NCI-H187 (cell line): ENCODE measurements around the gene GAB3.

Experiments
- DNase-seq, 2 experiments: peaks; one replicate each; lab custom pipeline; 2025; lab: John Stamatoyannopoulos, UW

Gene GAB3, protein sequence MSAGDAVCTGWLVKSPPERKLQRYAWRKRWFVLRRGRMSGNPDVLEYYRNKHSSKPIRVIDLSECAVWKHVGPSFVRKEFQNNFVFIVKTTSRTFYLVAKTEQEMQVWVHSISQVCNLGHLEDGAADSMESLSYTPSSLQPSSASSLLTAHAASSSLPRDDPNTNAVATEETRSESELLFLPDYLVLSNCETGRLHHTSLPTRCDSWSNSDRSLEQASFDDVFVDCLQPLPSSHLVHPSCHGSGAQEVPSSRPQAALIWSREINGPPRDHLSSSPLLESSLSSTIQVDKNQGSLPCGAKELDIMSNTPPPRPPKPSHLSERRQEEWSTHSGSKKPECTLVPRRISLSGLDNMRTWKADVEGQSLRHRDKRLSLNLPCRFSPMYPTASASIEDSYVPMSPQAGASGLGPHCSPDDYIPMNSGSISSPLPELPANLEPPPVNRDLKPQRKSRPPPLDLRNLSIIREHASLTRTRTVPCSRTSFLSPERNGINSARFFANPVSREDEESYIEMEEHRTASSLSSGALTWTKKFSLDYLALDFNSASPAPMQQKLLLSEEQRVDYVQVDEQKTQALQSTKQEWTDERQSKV

DNA sequence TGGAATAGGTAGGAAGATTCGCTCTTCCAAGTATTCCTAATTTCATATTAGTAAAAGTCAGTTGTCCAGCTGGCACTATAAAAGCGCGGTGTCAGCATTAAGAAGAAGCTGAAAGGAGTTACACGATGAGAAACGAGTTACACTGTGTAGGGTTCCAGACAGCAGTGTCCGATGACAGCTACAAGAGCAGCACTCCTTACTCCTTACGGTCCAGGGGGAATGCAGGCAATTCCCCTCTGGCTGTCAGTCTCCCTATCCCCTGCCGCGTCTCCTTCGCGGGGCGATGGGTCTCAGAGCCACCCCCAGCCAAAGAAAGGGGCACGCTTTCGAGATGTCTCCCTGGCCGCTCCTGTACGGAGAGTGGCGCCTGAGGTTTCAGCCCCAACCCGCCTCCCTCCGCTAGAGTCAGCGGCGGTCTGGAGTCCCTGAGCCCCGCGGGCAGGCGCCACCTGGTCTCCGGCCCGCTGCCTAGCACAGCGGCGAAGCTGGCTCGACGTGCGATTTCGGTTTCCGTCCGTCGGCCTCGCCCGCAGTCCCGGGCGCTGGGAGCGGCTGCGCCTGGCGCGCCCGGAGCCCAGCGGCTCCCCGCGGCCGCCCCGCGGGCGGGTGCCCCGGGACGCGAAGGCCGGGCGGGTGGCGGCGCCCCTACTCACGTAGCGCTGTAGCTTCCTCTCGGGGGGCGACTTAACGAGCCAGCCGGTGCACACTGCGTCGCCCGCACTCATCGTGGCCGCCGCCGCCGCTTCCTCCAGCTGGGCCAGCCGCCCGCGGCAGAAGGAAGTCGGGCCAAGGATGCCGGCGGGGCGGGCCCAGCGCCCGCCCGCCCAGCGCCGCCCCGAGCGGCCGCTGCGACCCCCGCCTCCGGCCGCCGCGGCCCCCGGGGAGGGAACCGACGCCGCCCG, at the start of gene GAB3:
TSS of gene GAB3 (minus strand) at position 777 of the 902 bp plus-strand sequence. CDS start at position 725, 52 bp downstream.
- no peak for DNase-seq

DNA sequence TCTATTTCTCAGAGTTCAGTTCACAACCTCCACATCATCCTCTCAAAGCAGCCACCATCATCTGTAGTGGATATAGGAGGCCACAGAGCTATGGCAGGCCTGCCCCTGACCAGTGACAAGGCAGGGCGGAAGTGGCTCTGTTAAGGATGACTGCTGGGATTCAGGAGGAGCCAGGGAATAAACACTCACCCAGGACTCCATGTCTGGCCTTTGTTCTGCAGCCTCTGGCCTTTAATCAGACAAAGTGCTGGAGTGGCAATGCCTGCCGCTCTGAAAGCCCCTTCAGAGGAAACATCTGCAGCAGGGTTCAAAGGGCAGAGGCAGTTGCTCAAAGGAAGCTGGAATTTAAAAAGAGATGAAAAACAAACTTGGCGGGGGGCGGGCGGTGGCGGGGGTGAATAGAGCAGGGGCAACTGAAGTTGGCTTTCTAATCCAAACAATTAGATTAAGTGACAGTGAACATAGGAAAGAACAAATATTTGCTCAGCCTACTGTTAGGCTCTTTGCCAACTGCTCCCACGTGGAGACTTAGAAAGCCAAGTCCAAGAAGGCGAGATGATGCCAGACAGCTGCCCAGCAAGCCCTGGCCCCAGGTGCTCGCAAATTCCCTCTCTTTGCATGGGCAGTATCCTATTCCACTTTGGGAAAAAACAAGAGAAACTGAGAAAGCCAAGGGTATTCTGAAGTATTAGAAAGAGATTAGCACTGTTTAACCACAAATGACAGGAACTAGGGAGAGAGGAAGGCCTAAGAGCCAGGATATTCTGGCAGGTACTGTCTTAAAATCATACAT, 48.9 kb upstream of the GAB3 start:
- peak; percentile 80 to 91 for DNase-seq

DNA sequence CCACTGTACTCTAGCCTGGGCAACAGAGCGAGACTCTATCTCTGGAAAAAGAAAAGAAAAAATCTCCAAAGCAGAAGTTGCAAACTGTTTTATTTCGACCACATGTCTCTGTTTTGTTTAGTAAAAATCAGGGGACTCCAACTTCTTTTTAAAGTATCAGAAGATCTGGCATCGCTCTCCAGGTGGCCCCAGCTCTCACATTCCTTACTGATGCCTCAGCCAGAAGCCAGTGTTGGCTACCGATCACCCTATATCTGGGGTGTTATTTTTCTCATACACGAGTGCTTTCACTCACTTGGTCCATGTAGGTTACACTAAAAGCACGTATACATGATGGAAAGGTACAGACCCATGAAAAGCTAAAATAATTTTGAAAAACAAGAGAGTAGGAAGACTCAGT, 46.1 kb upstream of the GAB3 start:
- DNase-seq = no peak

DNA sequence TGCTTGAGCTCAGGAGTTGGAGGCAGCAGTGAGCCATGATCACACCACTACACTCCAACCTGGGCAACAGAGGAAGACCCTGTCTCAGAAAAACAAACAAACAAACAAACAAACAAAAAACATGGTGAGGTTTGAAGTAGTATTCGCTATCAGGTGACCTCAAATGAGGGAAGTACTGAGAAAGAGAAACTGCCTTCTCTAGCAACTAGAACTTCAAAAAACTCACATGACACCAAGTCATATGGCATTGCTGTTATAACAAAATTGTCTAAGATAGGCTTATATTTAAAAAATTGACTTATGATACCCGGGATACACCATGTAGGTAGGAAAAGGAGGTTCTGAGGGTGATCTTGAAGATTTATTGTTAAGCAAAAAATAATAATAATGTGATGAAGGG, 44.1 kb upstream of the GAB3 start:
- DNase-seq = no peak

DNA sequence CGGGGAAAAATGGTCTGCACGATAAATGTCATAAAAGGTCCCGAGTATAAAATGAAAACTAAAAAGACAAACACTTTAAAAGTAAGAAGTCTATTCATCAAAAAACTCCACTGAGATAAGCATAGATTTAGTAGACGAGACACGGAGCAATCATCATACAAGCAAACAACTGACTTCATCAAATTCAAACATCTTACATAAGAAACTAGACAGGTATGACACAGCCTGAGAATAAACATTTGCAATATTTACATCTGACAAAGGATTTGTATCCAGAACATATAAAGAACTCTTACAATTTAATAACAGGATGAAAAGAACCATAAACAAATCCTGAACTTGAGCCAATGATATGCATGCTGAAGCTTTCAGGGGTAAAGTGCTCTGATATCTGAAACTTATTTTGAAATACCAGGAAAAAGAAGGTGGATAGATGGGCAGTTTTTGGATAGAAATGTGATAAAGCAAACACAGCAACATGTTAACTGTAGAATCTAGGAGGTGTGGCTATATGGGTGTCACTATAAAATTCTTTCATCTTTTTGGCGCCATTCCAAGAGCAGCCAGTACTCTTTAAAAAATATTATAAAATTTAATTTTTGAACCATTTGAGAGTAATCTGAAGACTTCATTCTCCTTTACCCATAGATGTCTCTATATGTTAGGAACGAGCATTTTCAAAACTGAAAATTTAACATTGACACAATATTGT, 42.4 kb upstream of the GAB3 start:
- no peak for DNase-seq

DNA sequence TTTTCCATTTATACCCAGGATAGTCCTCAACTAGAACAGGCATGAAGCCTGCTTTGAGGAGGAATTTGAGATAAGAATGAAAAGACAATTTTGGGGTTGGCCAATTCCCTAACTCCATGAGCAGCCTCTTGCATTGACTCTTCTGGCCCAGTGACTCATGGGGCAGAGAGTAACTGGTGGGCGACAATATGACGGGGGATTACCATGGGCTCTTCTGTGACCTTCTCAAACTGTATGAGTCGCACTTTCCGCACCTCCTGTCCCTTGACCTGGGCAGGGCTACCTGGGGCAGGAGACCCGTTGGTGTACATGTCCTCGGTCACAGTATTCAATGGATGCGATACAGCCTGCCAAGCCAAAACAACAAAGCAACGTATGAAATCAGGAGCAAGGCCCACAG, 41.1 kb upstream of the GAB3 start:
- DNase-seq = no peak

DNA sequence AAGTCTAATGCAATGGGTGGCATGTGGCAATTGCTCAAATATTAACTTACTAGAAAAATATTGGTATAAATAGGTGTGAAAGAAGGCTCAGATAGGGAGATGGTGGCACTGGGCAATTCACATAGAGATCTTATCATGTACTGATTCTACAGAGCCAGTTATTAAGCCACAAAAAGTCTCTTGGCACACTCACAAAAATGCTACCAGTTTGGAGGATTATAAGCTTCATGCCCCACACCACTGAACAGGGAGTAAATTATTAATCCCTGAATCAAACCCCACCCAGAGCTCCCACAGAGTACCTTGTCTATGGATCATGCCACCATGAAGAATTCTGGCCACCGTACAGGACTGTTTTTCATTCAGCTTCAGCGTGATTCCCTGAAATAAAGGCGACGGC, 40.6 kb upstream of the GAB3 start:
- DNase-seq = no peak

DNA sequence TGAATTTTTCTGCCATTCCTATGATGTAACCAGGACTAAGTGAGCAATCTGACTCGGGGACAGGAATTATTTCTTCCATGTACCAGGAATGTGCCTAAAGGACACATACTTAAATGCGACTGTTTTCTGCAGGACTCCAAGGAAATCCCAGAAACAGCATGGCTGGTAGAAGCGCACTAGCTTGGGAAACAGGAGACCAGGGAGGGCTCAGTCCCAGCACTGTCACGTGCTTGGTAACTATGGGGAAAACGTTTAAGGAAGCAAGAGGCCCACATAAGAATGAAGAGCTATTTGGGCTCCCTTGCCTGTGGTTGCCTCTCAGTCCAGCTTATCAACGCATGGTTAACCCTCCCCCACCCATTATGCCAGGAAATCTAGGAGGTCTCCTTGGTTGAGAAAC, 34.8 kb upstream of the GAB3 start:
- DNase-seq = no peak

DNA sequence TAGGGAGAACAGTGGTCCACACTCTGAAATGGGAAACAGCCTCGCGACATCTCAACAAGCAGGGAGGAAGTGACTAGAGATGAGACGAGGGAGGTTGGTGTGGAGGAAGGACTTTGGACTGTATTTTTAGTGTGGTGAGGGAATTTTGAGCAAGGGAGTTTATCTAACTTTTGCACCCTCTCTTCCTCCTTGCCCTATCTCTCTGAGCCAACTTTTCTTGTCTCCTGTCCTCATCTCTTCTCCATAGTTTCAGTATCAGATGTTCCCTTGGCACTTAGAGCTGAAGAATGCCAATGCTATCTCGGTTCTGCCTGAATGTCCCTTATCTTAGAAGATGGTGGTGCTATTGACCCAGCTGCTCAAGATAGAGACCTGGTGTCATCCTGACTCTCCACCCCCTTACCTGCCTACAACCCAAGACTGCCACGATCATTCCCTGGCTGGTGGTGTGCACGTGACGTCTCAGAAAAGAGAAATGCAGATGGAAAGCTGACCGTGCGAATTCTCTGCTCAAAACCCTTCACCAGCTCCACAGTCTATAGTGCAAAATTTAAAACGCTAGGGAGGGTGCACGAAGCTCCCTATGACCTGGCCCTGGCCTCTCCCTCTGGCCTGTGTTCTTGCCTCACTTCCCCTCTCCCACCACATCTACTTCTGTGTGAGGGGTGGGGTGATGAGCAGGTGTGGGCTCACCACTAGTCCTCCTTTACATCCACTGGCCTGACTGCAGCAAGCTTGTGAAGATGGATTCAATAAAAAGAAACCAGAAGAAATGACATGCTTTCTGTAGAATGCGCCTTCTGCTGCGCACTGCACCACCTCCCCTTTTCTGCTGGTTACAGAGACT, 33.5 kb upstream of the GAB3 start:
- DNase-seq = no peak

DNA sequence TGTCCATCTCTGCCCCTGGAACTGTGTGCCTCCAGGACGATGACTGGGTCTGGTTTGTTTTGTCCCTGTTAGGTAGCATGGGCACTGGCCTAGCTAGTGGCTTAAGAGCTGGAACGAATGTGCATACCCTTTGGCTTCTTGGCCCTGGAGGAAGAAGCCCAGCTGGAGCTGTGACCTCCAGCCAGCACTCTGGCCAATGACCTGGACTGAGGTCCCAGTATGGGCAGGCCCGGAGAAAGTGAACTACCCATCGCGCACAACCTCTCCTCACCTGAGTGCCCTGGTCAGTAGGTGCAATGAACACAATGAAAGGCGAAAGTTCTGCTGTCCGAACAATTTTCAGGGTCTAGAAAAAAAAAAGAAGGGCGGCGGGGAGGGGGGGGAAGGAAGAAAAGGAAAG, 30.1 kb upstream of the GAB3 start:
- no peak for DNase-seq

DNA sequence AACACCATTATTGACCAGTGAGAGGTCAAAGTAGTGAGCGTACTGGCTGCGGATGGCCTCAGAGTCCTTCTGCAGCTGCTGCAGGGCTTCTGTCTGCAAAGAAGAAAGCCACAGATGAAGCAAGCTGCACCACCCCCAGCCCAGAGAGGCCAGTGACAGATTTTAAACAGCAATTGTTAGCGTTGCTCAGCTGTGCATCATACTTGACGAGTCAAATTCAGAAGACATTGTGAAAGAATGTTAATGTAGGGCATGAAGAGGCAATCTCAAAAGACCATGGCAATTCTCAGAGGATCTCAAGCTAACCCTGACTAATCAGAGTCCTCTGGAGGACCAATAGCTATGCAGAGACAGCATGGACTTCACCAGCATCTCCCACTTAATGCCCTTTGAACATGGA, 28.4 kb upstream of the GAB3 start:
- no peak for DNase-seq

DNA sequence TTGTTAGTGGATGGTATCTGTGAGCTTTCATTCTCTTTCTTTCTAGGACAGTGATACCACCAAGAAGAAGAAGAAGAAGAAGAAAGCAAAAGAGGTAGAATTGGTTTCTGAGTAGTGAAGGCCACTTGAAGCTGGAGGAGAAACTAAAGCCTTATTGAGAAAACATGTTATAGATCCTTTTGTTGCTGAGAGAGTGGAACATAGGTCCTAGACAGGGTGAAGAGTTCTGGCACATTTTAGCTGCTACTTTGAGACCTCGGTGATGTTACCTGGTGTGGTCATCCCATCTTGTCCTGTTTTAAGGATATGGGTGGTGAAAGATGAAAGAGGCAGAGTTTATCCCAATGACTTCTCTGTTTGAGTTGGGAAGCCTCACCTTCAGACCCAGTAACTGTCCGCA, 25.9 kb upstream of the GAB3 start:
- no peak for DNase-seq

DNA sequence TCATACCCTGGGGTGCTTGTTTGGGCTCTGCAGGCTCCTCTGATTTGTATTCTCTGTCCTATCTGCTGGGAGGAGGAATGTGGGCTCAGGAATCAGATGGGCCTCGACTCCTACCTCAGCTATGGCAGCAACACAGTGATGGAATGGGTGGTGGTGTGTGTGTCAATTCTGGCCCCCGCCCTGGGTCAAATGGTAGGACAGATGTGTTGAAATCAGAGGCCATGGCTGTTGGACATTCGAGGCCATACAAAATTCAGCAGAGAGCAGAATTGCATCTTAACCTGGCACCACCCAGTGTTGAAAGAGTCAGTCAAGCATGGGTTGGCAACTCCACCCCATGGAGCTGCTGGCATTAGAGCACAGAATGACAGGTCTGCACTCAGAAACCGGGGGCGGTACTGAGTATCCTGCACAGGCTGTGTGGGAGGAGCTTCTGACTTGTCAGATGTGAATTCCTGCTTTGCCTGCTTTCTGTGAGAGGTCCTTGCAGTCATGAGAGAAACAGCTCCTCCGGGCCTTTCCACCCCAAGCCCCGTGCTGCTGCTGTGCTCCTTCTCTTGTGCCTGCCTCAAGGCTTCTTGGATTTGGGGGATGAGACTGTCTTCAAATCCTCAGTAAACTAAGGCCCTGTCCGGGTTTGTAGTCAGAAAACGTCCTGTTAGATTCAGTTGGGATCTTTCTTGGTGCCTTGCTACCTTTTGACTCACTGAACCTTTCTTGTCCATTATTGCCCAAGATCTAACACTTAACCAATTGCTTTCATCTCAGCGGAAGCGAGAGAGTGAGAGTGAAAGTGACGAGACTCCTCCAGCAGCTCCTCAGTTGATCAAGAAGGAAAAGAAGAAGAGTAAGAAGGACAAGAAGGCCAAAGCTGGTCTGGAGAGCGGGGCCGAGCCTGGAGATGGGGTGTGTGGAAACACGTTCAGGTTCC, 24.8 kb upstream of the GAB3 start:
- no peak for DNase-seq

DNA sequence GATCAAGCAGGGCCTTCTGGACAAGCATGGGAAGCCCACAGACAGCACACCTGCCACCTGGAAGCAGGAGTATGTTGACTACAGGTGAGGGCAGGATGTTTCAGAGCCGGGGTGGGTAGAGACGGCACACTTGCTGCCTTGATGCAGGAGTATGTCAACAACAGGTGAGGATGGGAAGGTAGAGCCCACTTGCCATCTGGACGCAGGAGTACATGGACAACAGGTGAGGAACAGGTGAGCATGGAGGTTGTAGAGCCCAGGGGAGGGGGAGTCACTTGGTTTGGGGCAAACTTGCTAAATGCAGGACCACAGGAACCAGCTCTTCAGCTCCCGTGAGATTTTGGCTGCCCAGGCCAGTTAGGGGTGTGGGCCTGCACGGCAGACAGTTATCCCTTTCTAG, 23.7 kb upstream of the GAB3 start:
- no peak for DNase-seq

DNA sequence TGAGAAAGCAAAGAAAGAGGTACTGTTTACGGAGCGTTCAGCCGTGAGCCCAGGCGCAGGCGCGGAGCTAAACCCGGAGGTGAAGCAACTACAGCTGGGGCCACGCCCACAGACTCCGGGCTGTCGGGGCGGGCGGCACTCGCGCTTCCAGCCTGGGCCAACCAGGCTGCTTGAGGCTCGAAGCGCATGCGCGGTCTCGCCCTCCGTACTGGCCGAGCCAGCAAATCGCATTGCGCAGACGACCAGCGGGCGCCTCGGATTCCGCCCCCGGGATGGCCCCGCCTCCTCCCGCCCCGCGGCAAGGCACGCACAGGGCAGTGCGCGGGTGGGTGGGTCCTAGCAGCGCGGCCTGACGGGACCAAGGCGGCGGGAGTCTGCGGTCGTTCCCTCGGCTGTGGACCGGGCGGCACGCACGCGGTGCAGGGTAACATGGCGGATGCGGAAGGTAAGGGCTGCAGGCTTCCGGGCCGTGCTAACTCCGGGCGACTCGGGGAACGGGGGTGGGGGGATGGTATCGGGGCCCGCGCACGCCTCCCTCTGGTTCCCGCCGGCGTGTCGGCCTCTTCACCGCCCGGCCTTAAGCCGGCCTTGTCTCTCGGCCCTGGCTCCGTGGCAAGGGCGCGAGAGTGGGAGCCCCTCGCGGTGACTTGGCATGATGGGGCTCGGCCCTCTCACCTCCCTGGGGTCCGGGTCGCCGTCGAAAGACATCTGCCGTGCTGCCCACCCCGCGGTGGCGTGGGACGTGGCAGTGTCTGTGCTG, 11.8 kb upstream of the GAB3 start, which contains the start of gene DKC1:
TSS of gene DKC1 (plus strand) at position 328 of the 760 bp plus-strand sequence. CDS start at position 430, 102 bp downstream.
- peak; percentile 98 to 99 for DNase-seq

DNA sequence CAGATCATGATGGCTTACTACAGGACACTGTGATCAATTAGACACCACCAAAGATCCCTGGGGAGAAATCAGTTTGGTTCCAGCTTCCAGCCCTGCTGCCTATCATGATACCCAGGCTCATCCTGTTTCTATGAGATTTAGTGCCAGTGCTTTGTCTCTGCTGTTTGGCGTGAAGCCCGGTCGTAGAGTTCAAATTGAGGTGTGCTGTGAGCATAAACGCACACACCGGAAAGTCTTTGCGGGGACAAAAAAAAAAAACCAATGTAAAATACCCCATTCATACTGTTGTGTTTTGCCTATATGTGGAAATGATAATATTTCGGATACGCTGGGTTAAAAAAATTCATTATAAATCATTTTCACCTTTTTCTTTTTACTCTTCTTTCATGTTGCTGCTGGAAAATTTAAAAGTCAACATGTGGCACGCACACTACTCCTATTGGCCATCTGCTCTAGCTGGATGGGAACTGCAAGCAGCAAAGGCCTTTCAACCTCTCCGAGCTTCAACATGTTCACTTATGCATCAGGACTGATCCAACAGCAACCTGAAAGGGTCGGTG, 11.2 kb upstream of the GAB3 start:
- peak in 1 of 2 experiments; percentile 51 for DNase-seq

DNA sequence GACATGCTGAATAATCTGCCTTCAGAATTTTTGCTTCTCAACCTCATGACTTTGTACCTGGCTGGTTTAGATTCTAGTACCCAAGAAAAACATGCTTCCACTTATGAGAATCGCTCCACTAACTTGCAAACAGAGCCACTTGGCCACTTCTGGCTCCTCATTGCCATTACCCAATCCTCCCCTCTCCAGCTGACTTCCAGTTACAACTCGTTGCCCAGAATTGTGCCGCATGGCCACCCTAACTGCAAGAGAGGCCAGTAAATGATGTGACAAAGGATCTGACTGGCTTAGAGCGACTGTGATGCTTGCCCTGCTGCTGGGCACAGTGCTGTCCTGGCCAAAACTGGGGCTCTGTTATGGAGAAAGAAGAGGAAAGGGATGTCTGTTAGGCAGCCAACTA, 7.8 kb upstream of the GAB3 start:
- DNase-seq = no peak

DNA sequence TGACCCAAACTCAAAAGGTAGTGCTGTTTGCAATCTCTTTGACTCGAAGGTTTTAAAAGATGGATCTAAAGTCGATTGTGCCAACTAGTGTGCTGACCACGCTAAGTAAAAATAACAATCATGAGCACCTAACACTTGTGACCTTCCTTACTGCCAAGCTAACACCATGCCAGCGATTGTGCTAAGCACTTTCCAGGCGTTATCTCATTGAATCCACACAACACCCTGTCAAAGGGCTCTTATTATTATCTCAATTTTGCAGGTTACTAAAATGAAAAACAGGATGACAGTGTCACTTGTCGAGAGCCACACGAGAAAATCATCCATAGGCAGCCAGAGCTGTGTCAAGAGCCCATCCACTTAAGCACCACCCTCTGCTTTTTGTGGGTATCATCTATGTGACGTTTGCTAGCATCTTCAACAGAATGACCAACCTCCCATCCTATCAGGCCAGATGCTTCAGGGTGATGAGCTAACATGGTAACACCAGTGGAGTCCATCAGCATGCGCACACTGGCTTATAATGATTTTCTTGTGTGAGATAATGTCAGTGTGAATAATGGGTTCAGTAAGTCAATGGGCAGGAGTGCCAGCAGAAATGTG, 893 bp upstream of the GAB3 start:
- no peak for DNase-seq
